NCI-H345 treated with DMSO at 0.1 percent for 48 hours (cell line): ENCODE data around the gene OR52B6.
"Not testable (repeated sequence)": the region's sequence is repeated elsewhere in the genome, so short reads cannot be mapped to it uniquely, and the experiment has no call there.

ENCODE experiments used
- DNase-seq: peaks from one replicate; lab custom pipeline; 2025; ENCODE audit not compliant: unreplicated experiment; lab: John Stamatoyannopoulos, UW

Gene OR52B6

GRCh38 chr11:5593146-5593545, 12.5 kb downstream of the OR52B6 start:
- no peak for DNase-seq

DNA sequence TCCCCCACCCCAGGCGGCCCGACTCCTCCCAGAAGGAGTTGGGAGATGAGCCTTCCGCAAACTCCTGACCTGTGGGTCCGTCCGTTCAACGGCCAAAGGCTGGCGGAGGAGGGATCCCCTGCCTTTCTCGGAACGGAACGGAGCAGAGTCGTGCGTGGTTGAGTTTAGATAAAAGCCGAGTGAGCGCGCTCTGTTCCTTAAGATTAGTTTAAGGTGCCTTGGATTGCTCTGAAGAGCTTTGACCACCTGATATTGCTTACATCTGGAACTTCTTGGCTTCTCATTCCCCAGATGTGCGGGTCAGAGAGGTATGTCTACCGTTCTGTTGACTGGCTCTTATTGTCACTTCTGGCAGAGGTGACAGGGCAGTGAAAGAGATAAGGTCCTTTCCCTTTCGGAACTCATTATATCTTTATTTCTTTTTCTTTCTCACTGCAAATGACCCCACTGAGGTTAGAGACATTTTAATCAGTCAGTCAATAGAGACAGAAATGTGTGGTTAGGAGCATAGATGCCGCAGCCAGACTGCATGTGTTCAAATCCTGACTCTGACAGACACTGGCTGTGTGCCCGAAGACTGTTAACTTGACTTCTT, 16.0 kb downstream of the OR52B6 start, which contains the start of gene TRIM6:
Gene TRIM6, plus strand, starts transcription at position 31 of the 595 bp plus-strand sequence. Its CDS starts 261 bp downstream, at position 292.
- no peak for DNase-seq

DNA sequence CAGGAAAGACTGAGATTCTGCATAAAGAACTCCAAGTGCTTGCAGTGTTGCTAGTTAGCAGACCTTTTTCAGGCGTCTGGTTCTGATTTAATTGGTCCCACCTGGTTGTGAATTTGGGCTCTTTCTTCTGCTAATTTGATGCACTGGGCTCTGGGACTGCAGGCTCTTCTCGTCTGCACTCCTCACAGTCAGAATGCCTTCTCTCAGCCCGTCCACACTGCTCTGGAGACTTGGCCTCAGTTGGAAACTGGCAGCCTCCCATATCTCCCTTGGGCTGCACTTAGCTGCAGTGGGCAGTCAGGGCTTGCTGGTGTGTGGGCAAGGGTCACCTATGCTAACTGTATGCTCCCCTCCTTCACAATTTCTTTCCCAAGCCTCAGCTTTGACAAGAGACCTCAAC, 17.3 kb downstream of the OR52B6 start:
- DNase-seq, result no peak

DNA sequence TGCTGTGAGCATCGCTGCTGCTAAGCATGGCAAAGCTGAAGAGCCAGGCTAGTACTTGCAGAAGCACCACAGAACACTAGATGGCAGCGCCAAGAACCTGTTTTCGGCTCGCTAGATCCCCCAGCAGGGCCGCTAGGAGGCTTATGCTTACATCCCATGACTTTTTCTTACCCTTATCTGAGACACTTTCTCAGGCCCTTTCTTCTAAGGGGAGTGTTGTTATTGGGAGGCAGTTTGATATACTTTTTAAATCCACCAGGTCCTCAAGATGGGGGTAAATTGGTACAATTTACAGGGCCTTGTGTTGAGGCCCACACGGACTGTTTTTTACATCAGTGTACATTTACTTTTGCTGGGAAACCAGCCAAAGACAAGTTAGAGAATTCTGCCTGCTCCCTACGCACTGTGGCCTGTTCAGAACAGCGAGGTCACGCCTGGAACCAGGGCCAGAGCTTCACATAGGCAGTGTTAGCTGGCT, 19.7 kb downstream of the OR52B6 start:
- DNase-seq, result no peak

- DNase-seq, result not testable (repeated sequence)
Measured at GRCh38 chr11:5602791-5603190, 22.1 kb downstream of the OR52B6 start.

GRCh38 chr11:5603326-5603725, 22.6 kb downstream of the OR52B6 start:
- no peak for DNase-seq

DNA sequence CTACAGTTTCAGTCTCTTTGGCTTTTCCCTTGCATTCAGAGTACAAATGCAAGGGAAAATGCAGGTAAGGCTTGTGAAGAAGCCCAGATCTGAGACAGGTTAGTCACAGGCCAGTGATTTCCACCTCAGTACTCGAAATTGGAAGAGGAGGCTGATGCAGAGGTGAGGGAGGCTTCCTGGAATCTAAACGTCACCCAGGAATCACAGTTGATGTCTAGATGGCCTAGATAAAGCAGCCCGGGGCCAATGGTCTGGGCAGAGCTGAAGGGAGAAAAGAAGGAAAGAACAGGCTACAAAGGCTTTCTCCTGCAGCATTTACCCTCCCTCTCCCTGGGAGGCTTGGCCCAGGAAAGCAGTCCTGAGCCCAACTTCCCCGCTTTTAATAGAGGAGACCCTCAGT, 24.2 kb downstream of the OR52B6 start:
- no peak for DNase-seq

DNA sequence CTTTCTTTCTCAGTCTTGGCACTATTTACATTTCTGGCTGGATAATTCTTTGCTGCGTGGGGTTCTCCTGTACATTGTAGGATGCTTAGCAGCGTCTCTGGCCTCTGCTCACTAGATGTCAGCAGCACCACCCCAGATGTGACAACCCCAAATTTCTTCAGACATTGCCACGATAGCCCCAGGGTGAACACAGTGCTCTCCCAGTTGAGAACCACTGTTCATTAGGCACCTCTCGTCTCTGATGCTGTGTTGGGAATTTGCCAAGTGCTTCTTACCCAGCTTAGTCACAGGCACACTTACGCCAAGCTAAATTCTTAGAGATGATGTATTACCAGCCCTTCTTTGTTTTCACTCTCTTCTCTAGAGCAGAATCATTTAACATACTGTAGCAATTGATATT, 25.2 kb downstream of the OR52B6 start:
- no peak for DNase-seq

DNA sequence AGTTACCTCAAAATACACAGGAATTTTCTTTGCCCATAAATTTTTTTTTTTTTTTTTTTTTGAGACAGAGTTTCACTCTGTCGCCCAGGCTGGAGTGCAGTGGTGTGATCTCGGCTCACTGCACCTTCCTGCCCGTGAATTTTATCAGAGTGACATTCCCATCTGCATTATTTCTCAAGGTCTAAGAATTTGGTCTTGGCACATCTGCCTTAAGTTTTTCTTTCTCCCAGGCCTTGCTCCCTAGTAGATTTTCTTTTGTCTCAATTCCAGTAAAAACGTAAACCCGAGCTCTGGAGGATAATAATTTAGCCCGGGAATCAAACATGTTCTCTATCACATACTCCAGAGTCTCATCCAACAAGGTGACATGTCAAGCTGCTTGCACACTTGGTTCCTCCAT, 28.1 kb downstream of the OR52B6 start:
- DNase-seq, result no peak

- no peak for DNase-seq
Measured at GRCh38 chr11:5610446-5610845, 29.8 kb downstream of the OR52B6 start.

DNA sequence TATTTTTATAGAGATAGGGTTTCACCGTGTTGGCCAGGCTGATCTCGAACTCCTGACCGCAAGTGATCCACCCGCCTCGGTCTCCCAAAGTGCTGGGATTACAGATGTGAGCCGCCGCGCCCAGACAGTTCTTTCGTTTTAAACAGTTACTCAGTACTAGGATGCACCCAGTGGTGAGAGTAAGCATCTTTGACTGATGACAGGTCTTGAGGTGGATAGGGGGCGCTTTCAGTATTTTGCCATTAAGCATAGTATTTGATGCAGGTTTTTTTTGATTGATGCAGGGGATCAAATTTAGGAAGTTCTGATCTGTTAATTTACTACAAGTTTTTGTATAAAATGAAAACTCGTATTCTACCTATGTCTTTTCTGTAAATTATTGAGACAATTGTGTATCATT, 30.9 kb downstream of the OR52B6 start:
- DNase-seq, result no peak

DNA sequence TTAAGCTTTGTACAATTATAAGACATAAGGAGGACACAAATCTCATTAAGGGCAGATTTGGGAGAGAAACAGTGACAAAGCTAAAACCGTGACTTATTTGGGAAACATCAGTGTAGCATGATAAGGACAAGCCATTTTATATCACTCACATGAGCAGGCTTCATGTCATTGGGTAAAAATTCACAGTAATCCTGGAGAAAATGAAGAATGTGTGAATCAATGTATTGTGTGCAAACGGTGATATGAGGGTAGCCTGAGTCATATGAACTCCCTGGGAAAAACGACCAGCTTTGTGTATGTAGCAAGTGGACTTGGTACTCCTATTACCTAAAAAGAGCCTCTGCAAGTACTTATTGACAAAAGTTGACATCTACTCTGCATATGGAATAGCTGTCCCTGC, 38.1 kb downstream of the OR52B6 start:
- no peak for DNase-seq

DNA sequence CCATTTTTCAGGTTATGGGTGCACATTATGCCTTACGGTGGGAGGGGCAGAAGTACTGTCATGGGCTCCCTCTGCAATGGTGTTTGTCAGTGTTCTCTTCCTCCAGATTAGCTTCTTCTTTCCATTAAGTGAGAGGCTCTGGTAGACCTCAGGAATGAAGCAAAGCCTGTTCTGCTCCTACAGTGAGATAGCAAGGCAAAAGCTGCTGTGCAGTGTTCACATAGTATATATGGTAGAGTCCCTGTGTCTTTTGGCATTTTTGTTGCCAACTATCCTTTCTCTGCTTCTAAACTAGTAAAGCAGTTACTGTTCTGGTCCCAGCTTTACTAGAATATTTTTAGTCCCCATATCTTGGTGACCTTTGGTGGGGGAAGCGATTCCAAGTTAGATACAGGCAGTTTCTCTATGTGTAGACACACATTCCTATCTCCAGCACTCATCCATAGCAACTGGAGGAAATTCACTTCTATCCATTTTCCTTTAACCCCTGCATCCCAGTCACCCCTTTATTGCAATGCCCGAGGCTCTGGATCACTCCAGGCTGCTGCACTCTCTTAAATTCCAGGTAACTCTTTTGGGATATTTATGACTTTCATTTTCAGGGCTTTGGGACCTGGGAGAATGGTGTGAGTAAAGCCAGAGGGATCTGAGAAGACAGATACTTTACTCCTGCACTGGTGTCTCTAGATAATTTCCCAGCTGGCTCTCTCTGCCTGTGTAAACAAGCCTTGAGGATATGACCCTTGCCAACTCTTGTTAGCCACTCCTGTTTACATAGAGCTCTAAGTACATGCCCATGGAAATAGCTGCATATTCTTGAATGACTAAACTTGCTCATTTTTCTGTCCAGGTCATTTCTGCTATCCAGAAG, 40.2 kb downstream of the OR52B6 start:
- DNase-seq, result no peak

- no peak for DNase-seq
Measured at GRCh38 chr11:5621580-5621979, 40.9 kb downstream of the OR52B6 start.

DNA sequence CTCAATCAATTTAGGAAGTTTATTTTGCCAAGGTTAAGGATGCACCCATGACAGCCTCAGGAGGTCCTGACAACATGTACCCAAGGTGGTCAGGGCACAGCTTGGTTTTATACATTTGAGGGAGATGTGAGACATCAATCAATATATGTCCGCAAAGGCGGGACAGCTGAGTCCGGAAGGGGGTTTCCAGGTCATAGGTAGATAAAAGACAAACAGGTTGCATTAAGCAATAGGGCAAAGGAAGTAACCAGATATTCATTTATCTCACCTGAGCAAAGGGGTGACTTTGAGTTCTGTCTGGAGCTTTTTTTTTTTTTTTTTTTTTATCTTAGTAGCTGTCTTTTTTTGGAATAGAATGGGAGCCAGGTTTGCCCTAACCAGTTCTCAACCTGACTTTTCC, 42.1 kb downstream of the OR52B6 start:
- DNase-seq, result no peak

DNA sequence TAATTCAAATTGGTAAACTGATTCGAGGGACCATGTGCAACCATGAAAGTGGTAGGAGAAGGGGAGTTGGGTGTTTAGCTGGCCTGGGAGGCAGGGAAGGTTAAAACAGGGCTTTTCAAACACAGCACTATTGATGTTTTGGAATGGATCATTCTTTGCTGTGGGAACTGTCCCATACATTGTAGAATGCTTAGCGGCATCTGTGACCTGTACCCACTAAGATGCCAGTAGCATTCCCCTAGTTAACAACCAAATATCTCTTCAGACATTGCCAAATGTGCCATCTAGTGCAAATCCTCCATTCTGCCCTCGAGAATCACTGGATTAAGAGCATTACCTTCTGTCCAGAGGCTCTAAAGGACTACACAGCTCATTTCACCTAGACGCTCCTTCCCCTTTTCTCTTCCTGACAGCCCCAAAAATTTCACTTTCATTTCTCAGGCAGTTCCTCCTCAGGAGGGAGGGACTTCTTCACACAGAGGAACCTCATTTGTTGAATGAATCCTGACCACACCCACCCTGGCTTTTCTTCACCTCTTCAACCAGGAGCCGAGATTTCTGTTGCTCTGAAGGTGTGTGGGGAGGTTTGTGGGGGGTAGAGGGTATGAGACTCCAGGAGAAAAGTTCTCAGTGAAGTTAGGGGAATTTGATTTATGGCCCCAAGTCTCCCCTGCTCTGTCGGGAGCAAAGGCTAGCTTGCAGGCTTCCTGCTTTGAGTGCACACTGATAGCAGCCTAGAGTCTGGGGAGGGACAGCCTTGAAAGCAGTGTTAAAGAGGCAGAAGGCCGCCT, 44.0 kb downstream of the OR52B6 start, which contains the start of gene TRIM34:
Gene TRIM34, plus strand, starts transcription at position 513 of the 791 bp plus-strand sequence. CDS start 7,331 bp downstream, outside the sequence.
- DNase-seq, result no peak

GRCh38 chr11:5625281-5625680, 44.6 kb downstream of the OR52B6 start:
- no peak for DNase-seq

GRCh38 chr11:5626196-5626595, 45.5 kb downstream of the OR52B6 start:
- no peak for DNase-seq

DNA sequence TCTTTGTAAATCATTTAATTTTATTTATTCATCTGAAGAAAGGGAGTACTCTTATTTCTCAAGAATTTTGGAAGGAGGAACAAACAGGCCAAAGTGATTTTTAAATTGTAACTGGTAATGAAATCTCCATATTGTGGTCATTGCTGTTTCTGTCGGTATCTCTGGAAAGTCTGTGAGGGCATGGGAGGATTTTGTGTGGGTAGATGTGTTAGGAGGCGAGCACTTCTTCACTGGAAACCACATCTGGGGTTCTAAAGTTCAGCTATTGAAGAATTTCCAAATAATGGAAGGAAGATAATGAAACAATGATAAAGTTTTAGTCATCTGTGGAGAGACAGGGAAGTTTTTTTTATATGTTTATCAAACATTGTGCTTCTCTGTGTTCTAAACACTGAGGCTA, 50.7 kb downstream of the OR52B6 start:
- no peak for DNase-seq
